GM12891 (cell line): ENCODE measurements around the gene TMEM121B.

Source experiments
- POLR2A ChIP-seq: IDR thresholded peaks from 2 replicates; pipeline ENCODE4 v1.6.1; 2011; ENCODE audit warnings: low read depth, low read length, control low read depth
- POLR2AphosphoS5 ChIP-seq: IDR thresholded peaks from 2 replicates; pipeline ENCODE4 v1.6.1; 2011; ENCODE audit warnings: low read depth, low read length, control low read depth
- TAF1 ChIP-seq: IDR thresholded peaks from 2 replicates; pipeline ENCODE4 v1.6.1; 2011; ENCODE audit warnings: low read depth, low read length, control low read depth

DNA sequence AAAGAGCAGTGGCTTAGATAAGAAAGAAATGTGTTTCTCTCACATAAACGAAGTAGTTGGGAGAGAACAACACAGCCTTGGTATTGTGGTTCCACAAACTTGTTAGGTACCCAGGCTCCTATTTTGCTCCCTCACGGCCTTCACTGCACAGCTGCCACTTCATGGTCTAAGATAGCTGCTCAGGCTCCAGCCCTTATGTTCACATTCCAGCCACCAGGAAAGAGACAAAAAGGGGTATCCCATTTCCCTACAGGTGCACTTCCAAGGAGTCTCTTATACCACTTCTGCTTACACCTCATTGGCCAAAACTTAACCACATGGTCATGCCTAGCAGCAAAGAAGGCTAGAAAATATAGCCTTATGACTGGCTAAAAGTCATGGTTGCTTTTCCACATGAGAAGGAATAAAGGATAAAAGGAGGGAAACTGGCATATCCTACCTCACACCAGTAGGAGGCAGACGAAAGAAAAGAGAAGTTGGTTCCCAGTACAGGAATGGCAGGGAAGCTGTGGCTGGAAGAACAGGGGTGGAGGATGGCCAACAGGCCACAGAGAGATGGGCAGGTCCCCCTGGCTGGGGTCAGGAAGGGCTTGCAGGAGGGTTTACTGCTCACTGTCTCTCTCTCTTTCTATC lies 43.3 kb upstream of the TMEM121B start:
- TF ChIP-seq POLR2A: no peak
- no peak for TF ChIP-seq POLR2AphosphoS5
- TF ChIP-seq TAF1: no peak
